ENCODE data around the gene DIAPH3. TPM values are rescaled to one million over a fixed set of nuclear protein-coding genes. Genes with fewer than 3 reads are reported as not detected.

DIAPH3 gene
- total RNA-seq, 4 donors from 2014 or later = 0.20 to 0.30 TPM; not detected in 2

DNA sequence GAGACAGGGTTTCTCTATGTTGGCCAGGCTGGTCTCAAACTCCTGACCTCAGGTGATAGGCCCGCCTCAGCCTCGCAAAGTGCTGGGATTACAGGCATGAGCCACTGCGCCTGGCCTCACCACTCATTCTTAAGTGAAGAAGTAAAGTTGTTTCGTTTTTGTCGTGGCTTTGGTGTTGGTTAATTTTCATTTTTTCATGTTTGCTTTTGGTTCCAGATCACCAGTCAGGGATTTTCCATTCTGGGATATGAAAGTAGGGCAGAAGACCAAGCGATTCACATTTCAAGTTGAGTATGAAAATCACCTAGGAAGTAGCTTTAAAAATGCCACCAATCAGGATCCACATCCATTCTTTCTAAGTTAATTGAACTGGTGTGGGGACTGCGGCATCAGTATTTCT lies 289.9 kb downstream of the DIAPH3 start:
- no peaks in the 10 kb centered on the region for H3K9me3 ChIP-seq
- H3K27ac ChIP-seq = no peak overlapping the region

DNA sequence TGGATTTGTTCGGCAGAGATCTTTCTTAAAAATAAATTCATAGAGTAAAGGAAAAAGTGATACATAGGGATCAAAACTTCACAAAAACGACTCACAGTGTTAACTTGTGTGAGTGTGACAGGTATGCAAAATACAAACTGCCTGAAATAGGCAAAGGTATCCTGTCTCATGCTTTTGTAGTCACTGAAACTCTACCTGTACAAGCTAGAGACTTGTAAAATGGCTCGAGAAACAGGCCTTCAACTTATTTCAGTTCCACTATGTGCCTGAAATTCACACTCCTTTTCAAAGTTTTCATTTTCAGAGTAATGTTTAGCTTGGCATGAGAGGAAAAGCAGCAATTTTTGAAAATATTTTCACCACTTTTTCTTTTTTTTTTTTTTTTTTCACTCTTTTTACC lies 290.4 kb downstream of the DIAPH3 start:
- Histone ChIP-seq H3K4me3 (no peak overlapping the region), H3K27ac (no peak overlapping the region), H3K36me3 (no peaks in the 10 kb centered on the region), H3K4me1 (no peaks in the 10 kb centered on the region), H3K9me3 (no peaks in the 10 kb centered on the region), H3K27me3 (no peaks in the 10 kb centered on the region)
- WGBS, 2 donors = 75 to 78% methylated on average over 3 of the region's 3 CpGs
- TF ChIP-seq, protein P1, sequence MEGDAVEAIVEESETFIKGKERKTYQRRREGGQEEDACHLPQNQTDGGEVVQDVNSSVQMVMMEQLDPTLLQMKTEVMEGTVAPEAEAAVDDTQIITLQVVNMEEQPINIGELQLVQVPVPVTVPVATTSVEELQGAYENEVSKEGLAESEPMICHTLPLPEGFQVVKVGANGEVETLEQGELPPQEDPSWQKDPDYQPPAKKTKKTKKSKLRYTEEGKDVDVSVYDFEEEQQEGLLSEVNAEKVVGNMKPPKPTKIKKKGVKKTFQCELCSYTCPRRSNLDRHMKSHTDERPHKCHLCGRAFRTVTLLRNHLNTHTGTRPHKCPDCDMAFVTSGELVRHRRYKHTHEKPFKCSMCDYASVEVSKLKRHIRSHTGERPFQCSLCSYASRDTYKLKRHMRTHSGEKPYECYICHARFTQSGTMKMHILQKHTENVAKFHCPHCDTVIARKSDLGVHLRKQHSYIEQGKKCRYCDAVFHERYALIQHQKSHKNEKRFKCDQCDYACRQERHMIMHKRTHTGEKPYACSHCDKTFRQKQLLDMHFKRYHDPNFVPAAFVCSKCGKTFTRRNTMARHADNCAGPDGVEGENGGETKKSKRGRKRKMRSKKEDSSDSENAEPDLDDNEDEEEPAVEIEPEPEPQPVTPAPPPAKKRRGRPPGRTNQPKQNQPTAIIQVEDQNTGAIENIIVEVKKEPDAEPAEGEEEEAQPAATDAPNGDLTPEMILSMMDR (IDR thresholded peaks at IDR 0.05) = no peak
- TF ChIP-seq EP300 (IDR thresholded peaks at IDR 0.05) (no peak), POLR2A (IDR thresholded peaks at IDR 0.05) (no peak)
- no peak for DNase-seq (ENCODE audit: low spot score in 2 of 2)

More for the DNA sequence above, 289.9 kb downstream of the DIAPH3 start:
- Histone ChIP-seq H3K27me3 (no peaks in the 10 kb centered on the region), H3K36me3 (no peaks in the 10 kb centered on the region), H3K4me3 (no peak overlapping the region), H3K4me1 (no peaks in the 10 kb centered on the region)
- TF ChIP-seq POLR2A (IDR thresholded peaks at IDR 0.05) (no peak), EP300 (IDR thresholded peaks at IDR 0.05) (no peak)
- TF ChIP-seq, protein P1 (IDR thresholded peaks at IDR 0.05) = no peak
- no peak for DNase-seq (ENCODE audit: low spot score in 2 of 2)
- 96 to 97% methylated on average over 7 of the region's 7 CpGs for WGBS, 2 donors

DNA sequence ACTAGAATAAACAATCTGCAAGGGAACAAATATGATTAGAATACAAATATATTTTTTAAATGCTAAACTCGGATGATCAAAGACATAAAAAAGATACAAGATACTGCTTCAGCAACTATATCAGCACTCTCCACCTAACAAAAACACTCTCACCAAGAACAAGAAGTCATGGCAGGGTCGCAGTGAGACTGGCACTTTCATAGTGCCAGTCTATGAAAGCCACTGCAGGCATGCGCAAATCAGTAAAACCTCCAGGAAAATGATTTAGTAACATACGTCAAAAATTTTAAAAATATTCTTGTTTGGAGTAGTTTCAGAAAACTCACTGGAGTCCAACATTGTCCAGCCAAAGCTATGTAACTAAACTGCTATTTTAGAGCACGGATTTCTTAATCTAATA lies 295.9 kb downstream of the DIAPH3 start:
- no peaks in the 10 kb centered on the region for H3K9me3 ChIP-seq
- DNase-seq (ENCODE audit: low spot score in 2 of 2) = no peak
- no peak overlapping the region for H3K27ac ChIP-seq
- WGBS, 2 donors = 37 to 39% methylated on average over 5 of the region's 5 CpGs
- H3K36me3 ChIP-seq = no peaks in the 10 kb centered on the region
- no peak for TF ChIP-seq POLR2A (IDR thresholded peaks at IDR 0.05)
- TF ChIP-seq EP300 (IDR thresholded peaks at IDR 0.05) = no peak
- TF ChIP-seq, protein P1 (IDR thresholded peaks at IDR 0.05) = no peak
- H3K4me3 ChIP-seq = no peak overlapping the region
- peaks cover 0 to 5% (median 0%) of the 10 kb centered on the region in 4 donors for H3K4me1 ChIP-seq
- H3K27me3 ChIP-seq = no peaks in the 10 kb centered on the region

DNA sequence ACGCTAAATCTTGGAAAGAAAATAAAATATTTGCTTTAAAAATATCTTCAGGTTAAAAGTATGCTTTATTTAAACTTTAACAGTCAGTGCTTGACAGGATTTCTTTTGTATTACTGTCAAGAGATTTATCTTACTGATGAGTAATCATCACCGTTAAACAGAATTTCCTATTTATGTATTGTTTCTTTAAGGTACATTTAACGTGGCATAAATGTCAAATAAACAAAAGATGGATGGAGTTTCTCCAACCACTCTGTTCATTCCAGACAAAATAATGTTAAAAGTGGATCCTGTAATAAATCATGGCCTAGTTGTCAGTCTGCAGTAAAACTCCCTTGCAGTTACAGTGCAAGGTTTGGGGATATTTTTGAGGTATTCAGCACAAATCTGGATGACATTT lies 298.3 kb downstream of the DIAPH3 start:
- Histone ChIP-seq H3K36me3 (no peaks in the 10 kb centered on the region), H3K4me1 (peaks cover 0 to 5% (median 0%) of the 10 kb centered on the region in 4 donors), H3K27ac (no peak overlapping the region), H3K4me3 (no peak overlapping the region), H3K9me3 (no peaks in the 10 kb centered on the region), H3K27me3 (no peaks in the 10 kb centered on the region)
- DNase-seq (ENCODE audit: low spot score in 2 of 2) = no peak
- 7 to 21% methylated on average over 3 of the region's 3 CpGs for WGBS, 2 donors
- TF ChIP-seq POLR2A (IDR thresholded peaks at IDR 0.05) (no peak), EP300 (IDR thresholded peaks at IDR 0.05) (no peak)
- TF ChIP-seq, protein P1 (IDR thresholded peaks at IDR 0.05) = no peak

DNA sequence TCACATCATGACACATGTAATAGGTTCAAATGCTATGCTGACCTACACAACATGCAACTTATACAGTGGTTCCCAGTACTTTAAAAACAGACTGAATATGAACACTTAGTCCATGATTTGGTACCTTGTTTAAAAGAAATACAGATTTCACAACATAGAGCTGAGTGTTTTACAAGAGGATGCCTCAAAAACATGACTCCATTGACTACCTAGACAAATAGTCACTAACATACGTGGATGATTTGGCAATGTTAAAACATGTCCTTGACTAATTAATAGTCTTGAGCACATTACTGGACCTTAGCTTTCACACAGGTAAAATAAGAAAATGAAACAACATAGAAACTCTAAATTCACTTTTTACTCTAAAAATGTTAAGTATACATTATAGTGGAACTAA lies 300.1 kb downstream of the DIAPH3 start:
- Histone ChIP-seq H3K27ac (no peak overlapping the region), H3K27me3 (no peaks in the 10 kb centered on the region)
- 88 to 94% methylated on average over 1 of the region's 1 CpG for WGBS, 2 donors

DNA sequence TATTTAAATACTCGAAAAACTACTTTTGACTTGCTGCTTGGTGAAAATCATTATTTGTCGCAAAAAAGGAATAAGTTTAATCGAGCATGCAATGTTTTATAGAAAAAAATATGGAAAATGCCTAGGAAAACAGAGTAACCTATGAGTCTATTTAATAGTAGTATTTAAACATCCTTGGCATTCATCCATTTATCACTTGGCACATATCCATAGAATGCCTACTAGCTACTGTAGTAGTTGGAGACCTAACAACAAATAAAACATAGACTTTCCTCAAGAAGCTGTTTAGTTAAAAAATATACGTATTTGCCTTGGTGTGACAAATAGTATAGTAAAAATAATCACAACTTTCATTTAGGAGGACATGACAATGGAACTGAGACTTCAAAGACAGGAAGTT lies 302.1 kb downstream of the DIAPH3 start:
- WGBS, 2 donors = 82 to 85% methylated on average over 4 of the region's 4 CpGs
- no peak for TF ChIP-seq POLR2A (IDR thresholded peaks at IDR 0.05)
- no peak for TF ChIP-seq EP300 (IDR thresholded peaks at IDR 0.05)
- TF ChIP-seq, protein P1 (IDR thresholded peaks at IDR 0.05) = no peak
- no peaks in the 10 kb centered on the region for H3K4me1 ChIP-seq

More for the DNA sequence above, 300.1 kb downstream of the DIAPH3 start:
- Histone ChIP-seq H3K9me3 (no peaks in the 10 kb centered on the region), H3K4me1 (peaks cover 0 to 5% (median 0%) of the 10 kb centered on the region in 4 donors), H3K36me3 (no peaks in the 10 kb centered on the region), H3K4me3 (no peak overlapping the region)
- TF ChIP-seq EP300 (IDR thresholded peaks at IDR 0.05) (no peak), POLR2A (IDR thresholded peaks at IDR 0.05) (no peak)
- DNase-seq (ENCODE audit: low spot score in 2 of 2) = no peak

More for the DNA sequence above, 302.1 kb downstream of the DIAPH3 start:
- no peak overlapping the region for H3K27ac ChIP-seq
- H3K9me3 ChIP-seq = no peaks in the 10 kb centered on the region
- no peaks in the 10 kb centered on the region for H3K27me3 ChIP-seq
- H3K4me3 ChIP-seq = no peak overlapping the region
- no peak for DNase-seq (ENCODE audit: low spot score in 2 of 2)
- H3K36me3 ChIP-seq = no peaks in the 10 kb centered on the region
